HCT116 (cell line): ENCODE data around the gene GPC5. TPM values are rescaled to one million over a fixed set of nuclear protein-coding genes. Genes with fewer than 3 reads are reported as not detected.

Source experiments
- ATAC-seq: fragments of 200-7000 bp; cut with Tn5 transposase; 2 replicates; pipeline ENCODE4 v1.9.1; 2020; ENCODE audit warnings: mild to moderate bottlenecking, moderate library complexity
- BruUV-seq: library from RNA; stranded (reverse); fragments of 400-500 nt; replicated peaks from 2 replicates; lab custom pipeline; 2021; lab: Mats Ljungman, UMichigan
- CTCF ChIA-PET: fragments of 300-600 bp; sonication (Branson Sonifier 250); formaldehyde crosslinking; loops from one replicate; lab custom pipeline; 2021; ENCODE audit warnings: antibody characterized with exemption; lab: Charles Lee
- POLR2A ChIA-PET: fragments of 300-600, 350-600 bp; sonication (Branson Sonifier 250); formaldehyde crosslinking; loops from one replicate; lab custom pipeline; 2021; ENCODE audit warnings: antibody characterized with exemption; lab: Charles Lee
- RAD21 ChIA-PET, 2 experiments: fragments of 300-600 bp; sonication (Branson Sonifier 250); formaldehyde crosslinking; loops; one replicate each; lab custom pipeline; 2023; ENCODE audit warnings: low total read pairs in 2 of 2; ENCODE audit not compliant: uncharacterized antibody in 2 of 2, unreplicated experiment in 2 of 2, low non-redundant PET in 1 of 2; lab: Charles Lee
- DNase-seq: peaks from one replicate; pipeline ENCODE4 v3.0.0-alpha.2; 2010; ENCODE audit warnings: low read depth, low spot score
- H2AFZ ChIP-seq: fragments of 200-600 bp; shearing (Covaris generic), sonication (generic); 2 replicates; pipeline ENCODE4 v1.6.1; 2017; ENCODE audit warnings: low read depth, mixed run types, mixed read lengths, antibody characterized with exemption, low read length; ENCODE audit not compliant: poor library complexity, severe bottlenecking
- H3K27ac ChIP-seq: 2 replicates; pipeline ENCODE4 v1.5.1; 2012; ENCODE audit warnings: low read depth, low read length
- H3K27me3 ChIP-seq: fragments of 200-600 bp; sonication (generic); 2 replicates; pipeline ENCODE4 v1.6.1; 2016; ENCODE audit warnings: mixed run types, low read length, mixed read lengths; ENCODE audit not compliant: insufficient read depth
- H3K36me3 ChIP-seq, 2 experiments: fragments of 200-500 bp in 1 of 2; fragments of 200-600 bp in 1 of 2; sonication (Bioruptor generic) in 1 of 2; sonication (generic) in 1 of 2; 2 replicates each; pipeline versions ENCODE4 v1.5.1 to v1.6.1; 2014 to 2016; ENCODE audit warnings: low read length in 2 of 2, inconsistent platforms in 1 of 2, mixed read lengths in 1 of 2, mixed run types in 1 of 2; ENCODE audit not compliant: insufficient read depth in 2 of 2, control insufficient read depth in 1 of 2
- H3K4me1 ChIP-seq, 2 experiments: fragments of 200-600 bp in 1 of 2; sonication (generic) in 1 of 2; 2 replicates each; pipeline versions ENCODE4 v1.5.1 to v1.6.1; 2012 to 2017; ENCODE audit warnings: low read length in 2 of 2, inconsistent platforms in 1 of 2, mild to moderate bottlenecking in 1 of 2, mixed read lengths in 1 of 2, mixed run types in 1 of 2, moderate library complexity in 1 of 2; ENCODE audit not compliant: insufficient read depth in 2 of 2, control insufficient read depth in 1 of 2
- H3K4me2 ChIP-seq: fragments of 200-600 bp; sonication (generic); 2 replicates; pipeline ENCODE4 v1.6.1; 2017; ENCODE audit warnings: mixed run types, low read length, mixed read lengths
- H3K4me3 ChIP-seq, 2 experiments: fragments of 200-600 bp in 1 of 2; sonication (generic) in 1 of 2; replicated peaks in 1 of 2; 2 replicates each; pipeline ENCODE4 v1.5.1; 2011 to 2016; ENCODE audit warnings: low read length in 2 of 2, control low read depth in 1 of 2, low read depth in 1 of 2, mild to moderate bottlenecking in 1 of 2, mixed read lengths in 1 of 2, mixed run types in 1 of 2
- H3K79me2 ChIP-seq: fragments of 200-600 bp; sonication (generic); 2 replicates; pipeline ENCODE4 v1.6.1; 2017; ENCODE audit warnings: mild to moderate bottlenecking, mixed run types, low read length, moderate library complexity, mixed read lengths; ENCODE audit not compliant: insufficient read depth
- H3K9ac ChIP-seq: fragments of 200-600 bp; sonication (generic); 2 replicates; pipeline ENCODE4 v1.6.1; 2016; ENCODE audit warnings: low read length, mixed read lengths
- H3K9me2 ChIP-seq: fragments of 200-600 bp; sonication (generic), shearing (Covaris generic); 2 replicates; pipeline ENCODE4 v1.6.1; 2017; ENCODE audit warnings: mixed run types, mild to moderate bottlenecking, moderate library complexity; ENCODE audit not compliant: insufficient read depth
- H3K9me3 ChIP-seq, 2 experiments: fragments of 200-500 bp in 1 of 2; fragments of 200-600 bp in 1 of 2; sonication (Bioruptor generic) in 1 of 2; sonication (generic) in 1 of 2; 2 replicates each; pipeline ENCODE4 v1.6.1; 2014 to 2017; ENCODE audit warnings: low read length in 2 of 2, mixed read lengths in 2 of 2, inconsistent platforms in 1 of 2, low read depth in 1 of 2, mild to moderate bottlenecking in 1 of 2, mixed run types in 1 of 2, moderate library complexity in 1 of 2; ENCODE audit not compliant: control insufficient read depth in 1 of 2, insufficient read depth in 1 of 2
- H4K20me1 ChIP-seq: fragments of 200-600 bp; sonication (generic), shearing (Covaris generic); 2 replicates; pipeline ENCODE4 v1.6.1; 2017; ENCODE audit warnings: mixed run types, mild to moderate bottlenecking, moderate library complexity; ENCODE audit not compliant: insufficient read depth
- CEBPB ChIP-seq: IDR thresholded peaks from 2 replicates; pipeline ENCODE4 v1.6.1; 2012; ENCODE audit warnings: low read depth
- EGR1 ChIP-seq: IDR thresholded peaks from 2 replicates; pipeline ENCODE4 v1.6.1; 2012; ENCODE audit warnings: low read depth
- EZH2 ChIP-seq: fragments of 200-600 bp; sonication (generic); IDR thresholded peaks from 2 replicates; pipeline ENCODE4 v1.6.1; 2017; ENCODE audit warnings: antibody characterized with exemption, mixed run types
- EZH2phosphoT487 ChIP-seq: fragments of 200-600 bp; IDR thresholded peaks from 2 replicates; pipeline ENCODE4 v1.6.1; 2018; ENCODE audit warnings: antibody characterized with exemption, borderline replicate concordance
- FOSL1 ChIP-seq: IDR thresholded peaks from 2 replicates; pipeline ENCODE4 v1.6.1; 2012; ENCODE audit warnings: low read depth
- JUND ChIP-seq: IDR thresholded peaks from 2 replicates; pipeline ENCODE4 v1.6.1; 2012
- POLR2A ChIP-seq: IDR thresholded peaks from 2 replicates; pipeline ENCODE4 v1.7.0; 2011; ENCODE audit warnings: borderline replicate concordance; ENCODE audit not compliant: insufficient read depth, insufficient read length; ENCODE audit errors: extremely low read depth
- POLR2AphosphoS5 ChIP-seq: IDR thresholded peaks from 2 replicates; pipeline ENCODE4 v1.6.1; 2011; ENCODE audit warnings: mild to moderate bottlenecking, low read depth, low read length, moderate library complexity
- REST ChIP-seq: IDR thresholded peaks from 2 replicates; pipeline ENCODE4 v1.6.1; 2012; ENCODE audit warnings: low read depth
- SIN3A ChIP-seq: IDR thresholded peaks from 2 replicates; pipeline ENCODE4 v1.6.1; 2012; ENCODE audit warnings: low read depth
- SP1 ChIP-seq: IDR thresholded peaks from 2 replicates; pipeline ENCODE4 v1.6.1; 2012; ENCODE audit warnings: low read depth
- SRF ChIP-seq: IDR thresholded peaks from 2 replicates; pipeline ENCODE4 v1.6.1; 2012; ENCODE audit warnings: low read depth
- TCF7L2 ChIP-seq: IDR thresholded peaks from 2 replicates; pipeline ENCODE4 v1.7.0; 2011; ENCODE audit warnings: borderline replicate concordance, inconsistent platforms; ENCODE audit not compliant: insufficient read depth, insufficient read length; ENCODE audit errors: extremely low read depth
- YY1 ChIP-seq: IDR thresholded peaks from 2 replicates; pipeline ENCODE4 v1.6.1; 2011; ENCODE audit warnings: low read length, low read depth, moderate library complexity, mild to moderate bottlenecking; ENCODE audit not compliant: insufficient replicate concordance; ENCODE audit errors: extremely low read depth
- ZNF274 ChIP-seq: fragments of 200-500 bp; sonication (Bioruptor generic); IDR thresholded peaks from 2 replicates; pipeline ENCODE4 v1.6.1; 2014; ENCODE audit warnings: mild to moderate bottlenecking, low read depth, low read length, inconsistent platforms
- intact Hi-C: fragments of 100-400 bp; cut with micrococcal nuclease; formaldehyde crosslinking; loops from 2 replicates; pipeline ENCODE4 v1.10.0; 2022
- total RNA-seq: library from RNA; stranded (reverse); gene quantifications from one replicate; pipeline ENCODE4 v1.2.1, GENCODE V29; 2021; ENCODE audit not compliant: unreplicated experiment
- TF ChIP-seq, protein P1 (sequence below): IDR thresholded peaks from 2 replicates; pipeline ENCODE4 v1.6.1; 2011; ENCODE audit warnings: mild to moderate bottlenecking, low read length, moderate library complexity; ENCODE audit not compliant: insufficient replicate concordance; ENCODE audit errors: extremely low read depth
- TF ChIP-seq, protein P2 (sequence below): IDR thresholded peaks from 2 replicates; pipeline ENCODE4 v1.6.1; 2012

Gene GPC5
- total RNA-seq, 1 experiment from 2014 or later, result not detected

- TF ChIP-seq REST (no peak), JUND (no peak), FOSL1 (no peak)
Observed at GRCh38 chr13:92429231-92429630, 1030.8 kb downstream of the GPC5 start (continued).

DNA sequence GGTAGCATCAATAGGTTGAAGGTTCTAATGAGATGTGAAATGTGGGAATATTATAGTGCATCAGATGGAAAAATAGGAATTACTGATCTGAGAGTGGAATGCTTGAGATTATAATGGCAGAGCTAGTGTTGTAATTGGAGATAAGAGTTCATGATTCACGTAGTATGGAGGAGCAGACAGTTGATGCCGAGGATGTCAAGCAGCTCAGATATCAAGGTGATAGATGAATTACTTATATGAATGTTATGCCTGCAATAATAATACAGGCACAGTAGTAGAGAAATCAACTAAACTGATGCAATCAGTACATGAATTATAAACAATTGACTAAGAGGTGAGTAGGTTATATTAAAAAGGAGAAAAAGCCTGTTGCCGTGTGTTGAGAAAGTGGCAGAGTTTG, 1035.0 kb downstream of the GPC5 start:
- RAD21 ChIA-PET, result no interaction called here
- ATAC-seq, result no peak
- no peak for TF ChIP-seq TCF7L2
- TF ChIP-seq ZNF274, result no peak
- TF ChIP-seq FOSL1, result no peak
- no peak for TF ChIP-seq POLR2AphosphoS5
- no peak for TF ChIP-seq SIN3A
- TF ChIP-seq, protein P1, sequence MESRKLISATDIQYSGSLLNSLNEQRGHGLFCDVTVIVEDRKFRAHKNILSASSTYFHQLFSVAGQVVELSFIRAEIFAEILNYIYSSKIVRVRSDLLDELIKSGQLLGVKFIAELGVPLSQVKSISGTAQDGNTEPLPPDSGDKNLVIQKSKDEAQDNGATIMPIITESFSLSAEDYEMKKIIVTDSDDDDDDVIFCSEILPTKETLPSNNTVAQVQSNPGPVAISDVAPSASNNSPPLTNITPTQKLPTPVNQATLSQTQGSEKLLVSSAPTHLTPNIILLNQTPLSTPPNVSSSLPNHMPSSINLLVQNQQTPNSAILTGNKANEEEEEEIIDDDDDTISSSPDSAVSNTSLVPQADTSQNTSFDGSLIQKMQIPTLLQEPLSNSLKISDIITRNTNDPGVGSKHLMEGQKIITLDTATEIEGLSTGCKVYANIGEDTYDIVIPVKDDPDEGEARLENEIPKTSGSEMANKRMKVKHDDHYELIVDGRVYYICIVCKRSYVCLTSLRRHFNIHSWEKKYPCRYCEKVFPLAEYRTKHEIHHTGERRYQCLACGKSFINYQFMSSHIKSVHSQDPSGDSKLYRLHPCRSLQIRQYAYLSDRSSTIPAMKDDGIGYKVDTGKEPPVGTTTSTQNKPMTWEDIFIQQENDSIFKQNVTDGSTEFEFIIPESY, result no peak
- TF ChIP-seq SRF, result no peak
- TF ChIP-seq, protein P2, sequence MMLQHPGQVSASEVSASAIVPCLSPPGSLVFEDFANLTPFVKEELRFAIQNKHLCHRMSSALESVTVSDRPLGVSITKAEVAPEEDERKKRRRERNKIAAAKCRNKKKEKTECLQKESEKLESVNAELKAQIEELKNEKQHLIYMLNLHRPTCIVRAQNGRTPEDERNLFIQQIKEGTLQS, result no peak
- no peak for TF ChIP-seq EZH2
- TF ChIP-seq YY1, result no peak
- no peak for TF ChIP-seq EZH2phosphoT487
- no peak for TF ChIP-seq REST
- TF ChIP-seq CEBPB, result no peak
- TF ChIP-seq POLR2A, result no peak
- TF ChIP-seq EGR1, result no peak
- no peak for TF ChIP-seq SP1

More for the DNA sequence above, 1035.0 kb downstream of the GPC5 start:
- Histone ChIP-seq H2AFZ (no peak overlapping the region), H3K4me2 (no peak overlapping the region), H3K27me3 (no peaks in the 10 kb centered on the region), H3K36me3 (no peaks in the 10 kb centered on the region), H3K9ac (no peak overlapping the region), H3K79me2 (no peaks in the 10 kb centered on the region), H4K20me1 (no peaks in the 10 kb centered on the region), H3K4me1 (no peaks in the 10 kb centered on the region), H3K9me2 (no peaks in the 10 kb centered on the region), H3K4me3 (no peak overlapping the region), H3K27ac (no peak overlapping the region), H3K9me3 (peaks cover 13 to 26% of the 10 kb centered on the region in 2 experiments; a peak in 2 of 4 replicates)
- CTCF ChIA-PET, result no interaction called here
- POLR2A ChIA-PET, result no interaction called here
- DNase-seq, result no peak
- intact Hi-C loops, result no loop called here
- BruUV-seq, result no TSS peak
